ENCODE measurements around the gene SDK1. TPM values are rescaled to one million over a fixed set of nuclear protein-coding genes. Genes with fewer than 3 reads are reported as not detected.

SDK1 gene
- total RNA-seq, 1 donor from 2014 or later = 0.08 TPM

- H3K36me3 Mint-ChIP-seq (ENCODE audit: low read depth) = no peaks in the 10 kb centered on the region
- peaks cover 1% of the 10 kb centered on the region for H3K27me3 Mint-ChIP-seq (ENCODE audit: insufficient read depth)
- no peaks in the 10 kb centered on the region for H3K4me1 Mint-ChIP-seq (ENCODE audit: low read depth)
- intact Hi-C loops (cut with micrococcal nuclease) = no loop called here
- no peak for DNase-seq (ENCODE audit: low spot score)
- no peak overlapping the region for H3K27ac Mint-ChIP-seq
- no peaks in the 10 kb centered on the region for H3K9me3 Mint-ChIP-seq
- no peak overlapping the region for H3K4me3 Mint-ChIP-seq
These were observed 690.7 kb downstream of the SDK1 start for GRCh38 chr7:3991731-3992231.

GRCh38 chr7:3992841-3993240 lies 691.8 kb downstream of the SDK1 start:
- no peaks in the 10 kb centered on the region for H3K36me3 Mint-ChIP-seq (ENCODE audit: low read depth)
- H3K27ac Mint-ChIP-seq = no peak overlapping the region
- no peak for DNase-seq (ENCODE audit: low spot score)
- no peaks in the 10 kb centered on the region for H3K9me3 Mint-ChIP-seq
- H3K4me3 Mint-ChIP-seq = no peak overlapping the region
- intact Hi-C loops (cut with micrococcal nuclease) = no loop called here
- H3K27me3 Mint-ChIP-seq (ENCODE audit: insufficient read depth) = peaks cover 1% of the 10 kb centered on the region
- no peaks in the 10 kb centered on the region for H3K4me1 Mint-ChIP-seq (ENCODE audit: low read depth)

- Mint-ChIP-seq H3K27ac (no peak overlapping the region), H3K4me3 (no peak overlapping the region), H3K9me3 (no peaks in the 10 kb centered on the region), H3K36me3 (ENCODE audit: low read depth) (no peaks in the 10 kb centered on the region), H3K4me1 (ENCODE audit: low read depth) (no peaks in the 10 kb centered on the region), H3K27me3 (ENCODE audit: insufficient read depth) (peaks cover 1% of the 10 kb centered on the region)
- DNase-seq (ENCODE audit: low spot score) = no peak
- intact Hi-C loops (cut with micrococcal nuclease) = no loop called here
These were observed 693.7 kb downstream of the SDK1 start for GRCh38 chr7:3994764-3995163.

GRCh38 chr7:3995187-3995586 lies 694.1 kb downstream of the SDK1 start:
- Mint-ChIP-seq H3K4me3 (no peak overlapping the region), H3K27me3 (ENCODE audit: insufficient read depth) (peaks cover 1% of the 10 kb centered on the region), H3K4me1 (ENCODE audit: low read depth) (no peaks in the 10 kb centered on the region), H3K9me3 (no peaks in the 10 kb centered on the region), H3K27ac (no peak overlapping the region), H3K36me3 (ENCODE audit: low read depth) (no peaks in the 10 kb centered on the region)
- no peak for DNase-seq (ENCODE audit: low spot score)
- intact Hi-C loops (cut with micrococcal nuclease) = no loop called here

GRCh38 chr7:3998060-3998459 lies 697.0 kb downstream of the SDK1 start:
- Mint-ChIP-seq H3K4me1 (ENCODE audit: low read depth) (no peaks in the 10 kb centered on the region), H3K27me3 (ENCODE audit: insufficient read depth) (peaks cover 3% of the 10 kb centered on the region), H3K36me3 (ENCODE audit: low read depth) (no peaks in the 10 kb centered on the region), H3K4me3 (no peak overlapping the region), H3K27ac (no peak overlapping the region), H3K9me3 (no peaks in the 10 kb centered on the region)
- intact Hi-C loops (cut with micrococcal nuclease) = no loop called here
- DNase-seq (ENCODE audit: low spot score) = no peak

- no peak for DNase-seq (ENCODE audit: low spot score)
These were observed 699.1 kb downstream of the SDK1 start for GRCh38 chr7:4000139-4000538.

GRCh38 chr7:4000934-4001333 lies 699.9 kb downstream of the SDK1 start:
- H3K27me3 Mint-ChIP-seq (ENCODE audit: insufficient read depth) = peaks cover 2% of the 10 kb centered on the region
- no peak for DNase-seq (ENCODE audit: low spot score)
- H3K36me3 Mint-ChIP-seq (ENCODE audit: low read depth) = no peaks in the 10 kb centered on the region
- no peaks in the 10 kb centered on the region for H3K4me1 Mint-ChIP-seq (ENCODE audit: low read depth)
- no peaks in the 10 kb centered on the region for H3K9me3 Mint-ChIP-seq
- H3K27ac Mint-ChIP-seq = no peak overlapping the region
- no peak overlapping the region for H3K4me3 Mint-ChIP-seq
- intact Hi-C loops (cut with micrococcal nuclease) = no loop called here

More at GRCh38 chr7:4000139-4000538, 699.1 kb downstream of the SDK1 start:
- Mint-ChIP-seq H3K27ac (no peak overlapping the region), H3K36me3 (ENCODE audit: low read depth) (no peaks in the 10 kb centered on the region), H3K4me3 (no peak overlapping the region), H3K27me3 (ENCODE audit: insufficient read depth) (peaks cover 2% of the 10 kb centered on the region), H3K9me3 (no peaks in the 10 kb centered on the region), H3K4me1 (ENCODE audit: low read depth) (no peaks in the 10 kb centered on the region)
- intact Hi-C loops (cut with micrococcal nuclease) = no loop called here

- H3K36me3 Mint-ChIP-seq (ENCODE audit: low read depth) = no peaks in the 10 kb centered on the region
- H3K4me3 Mint-ChIP-seq = no peak overlapping the region
- H3K9me3 Mint-ChIP-seq = no peaks in the 10 kb centered on the region
- H3K27me3 Mint-ChIP-seq (ENCODE audit: insufficient read depth) = peaks cover 2% of the 10 kb centered on the region
- no peak overlapping the region for H3K27ac Mint-ChIP-seq
- no peak for DNase-seq (ENCODE audit: low spot score)
- no peaks in the 10 kb centered on the region for H3K4me1 Mint-ChIP-seq (ENCODE audit: low read depth)
- intact Hi-C loops (cut with micrococcal nuclease) = no loop called here
These were observed 700.7 kb downstream of the SDK1 start for GRCh38 chr7:4001742-4002141.

- Mint-ChIP-seq H3K36me3 (ENCODE audit: low read depth) (no peaks in the 10 kb centered on the region), H3K4me3 (no peak overlapping the region), H3K9me3 (no peaks in the 10 kb centered on the region), H3K4me1 (ENCODE audit: low read depth) (no peaks in the 10 kb centered on the region), H3K27me3 (ENCODE audit: insufficient read depth) (peaks cover 4% of the 10 kb centered on the region), H3K27ac (no peak overlapping the region)
- intact Hi-C loops (cut with micrococcal nuclease) = no loop called here
- DNase-seq (ENCODE audit: low spot score) = no peak
These were observed 702.5 kb downstream of the SDK1 start for GRCh38 chr7:4003503-4003902.

GRCh38 chr7:4006687-4007086 lies 705.6 kb downstream of the SDK1 start:
- no peaks in the 10 kb centered on the region for H3K4me1 Mint-ChIP-seq (ENCODE audit: low read depth)
- DNase-seq (ENCODE audit: low spot score) = no peak
- H3K36me3 Mint-ChIP-seq (ENCODE audit: low read depth) = no peaks in the 10 kb centered on the region
- peaks cover 4% of the 10 kb centered on the region for H3K27me3 Mint-ChIP-seq (ENCODE audit: insufficient read depth)
- intact Hi-C loops (cut with micrococcal nuclease) = no loop called here
- H3K4me3 Mint-ChIP-seq = no peak overlapping the region
- H3K9me3 Mint-ChIP-seq = no peaks in the 10 kb centered on the region
- H3K27ac Mint-ChIP-seq = no peak overlapping the region

GRCh38 chr7:4009211-4010060 lies 708.4 kb downstream of the SDK1 start:
- Mint-ChIP-seq H3K4me3 (no peak overlapping the region), H3K9me3 (no peaks in the 10 kb centered on the region), H3K27ac (no peak overlapping the region), H3K36me3 (ENCODE audit: low read depth) (no peaks in the 10 kb centered on the region), H3K27me3 (ENCODE audit: insufficient read depth) (peaks cover 2% of the 10 kb centered on the region), H3K4me1 (ENCODE audit: low read depth) (no peaks in the 10 kb centered on the region)
- DNase-seq (ENCODE audit: low spot score) = no peak
- intact Hi-C loops (cut with micrococcal nuclease) = no loop called here

GRCh38 chr7:4010061-4010605 lies 709.1 kb downstream of the SDK1 start:
- H3K4me1 Mint-ChIP-seq (ENCODE audit: low read depth) = no peaks in the 10 kb centered on the region
- H3K27me3 Mint-ChIP-seq (ENCODE audit: insufficient read depth) = peaks cover 2% of the 10 kb centered on the region
- no peak overlapping the region for H3K4me3 Mint-ChIP-seq
- no peak overlapping the region for H3K27ac Mint-ChIP-seq
- H3K9me3 Mint-ChIP-seq = no peaks in the 10 kb centered on the region
- DNase-seq (ENCODE audit: low spot score) = no peak
- H3K36me3 Mint-ChIP-seq (ENCODE audit: low read depth) = no peaks in the 10 kb centered on the region
- intact Hi-C loops (cut with micrococcal nuclease) = no loop called here

GRCh38 chr7:4010923-4011656 lies 710.0 kb downstream of the SDK1 start:
- Mint-ChIP-seq H3K4me3 (no peak overlapping the region), H3K27ac (no peak overlapping the region), H3K27me3 (ENCODE audit: insufficient read depth) (peaks cover 2% of the 10 kb centered on the region), H3K9me3 (no peaks in the 10 kb centered on the region), H3K36me3 (ENCODE audit: low read depth) (no peaks in the 10 kb centered on the region), H3K4me1 (ENCODE audit: low read depth) (no peaks in the 10 kb centered on the region)
- intact Hi-C loops (cut with micrococcal nuclease) = no loop called here
- DNase-seq (ENCODE audit: low spot score) = no peak

Measured in activated T-helper 1 cell treated with anti-CD3 and anti-CD28 coated beads, Interleukin-12 subunit alpha, Interleukin-12 subunit beta, Interleukin-2, Interleukin-4 antibody, amounts not matched to agents 30 ng/mL and 10 ng/mL and 1 ng/mL, durations not matched to agents 14 hours and 24 hours and 36 hours (primary cell).